ENCODE measurements around the gene NUP205.

The NUP205 gene

GRCh38 chr7:135525426-135525825 lies 32.3 kb upstream of the NUP205 start:
- TF ChIP-seq GATA2 (IDR thresholded peaks at IDR 0.05; ENCODE audit: low read depth, low read length) (no peak), GATA3 (IDR thresholded peaks at IDR 0.05; ENCODE audit: low read depth, low read length) (no peak)

- TF ChIP-seq GATA2 (IDR thresholded peaks at IDR 0.05; ENCODE audit: low read depth, low read length) (no peak), GATA3 (IDR thresholded peaks at IDR 0.05; ENCODE audit: low read depth, low read length) (no peak)
These were observed 30.7 kb upstream of the NUP205 start for GRCh38 chr7:135527025-135527424.

GRCh38 chr7:135536150-135536549 lies 21.6 kb upstream of the NUP205 start:
- TF ChIP-seq GATA3 (IDR thresholded peaks at IDR 0.05; ENCODE audit: low read depth, low read length): no peak
- no peak for TF ChIP-seq GATA2 (IDR thresholded peaks at IDR 0.05; ENCODE audit: low read depth, low read length)

- TF ChIP-seq GATA3 (IDR thresholded peaks at IDR 0.05; ENCODE audit: low read depth, low read length) (no peak), GATA2 (IDR thresholded peaks at IDR 0.05; ENCODE audit: low read depth, low read length) (no peak)
These were observed 20.3 kb upstream of the NUP205 start for GRCh38 chr7:135537453-135537852.

GRCh38 chr7:135537905-135538304 lies 19.8 kb upstream of the NUP205 start:
- TF ChIP-seq GATA3 (IDR thresholded peaks at IDR 0.05; ENCODE audit: low read depth, low read length) (no peak), GATA2 (IDR thresholded peaks at IDR 0.05; ENCODE audit: low read depth, low read length) (no peak)

- no peak for TF ChIP-seq GATA3 (IDR thresholded peaks at IDR 0.05; ENCODE audit: low read depth, low read length)
These were observed 19.3 kb upstream of the NUP205 start for GRCh38 chr7:135538376-135538775.

- no peak for TF ChIP-seq GATA2 (IDR thresholded peaks at IDR 0.05; ENCODE audit: low read depth, low read length)
- TF ChIP-seq GATA3 (IDR thresholded peaks at IDR 0.05; ENCODE audit: low read depth, low read length): no peak
These were observed 18.1 kb upstream of the NUP205 start for GRCh38 chr7:135539629-135540028.

GRCh38 chr7:135541029-135541428 lies 16.7 kb upstream of the NUP205 start:
- TF ChIP-seq GATA2 (IDR thresholded peaks at IDR 0.05; ENCODE audit: low read depth, low read length) (no peak), GATA3 (IDR thresholded peaks at IDR 0.05; ENCODE audit: low read depth, low read length) (no peak)

- TF ChIP-seq GATA2 (IDR thresholded peaks at IDR 0.05; ENCODE audit: low read depth, low read length): no peak
- TF ChIP-seq GATA3 (IDR thresholded peaks at IDR 0.05; ENCODE audit: low read depth, low read length): no peak
These were observed 7.5 kb upstream of the NUP205 start for GRCh38 chr7:135550196-135550595.

- TF ChIP-seq GATA3 (IDR thresholded peaks at IDR 0.05; ENCODE audit: low read depth, low read length): no peak
- no peak for TF ChIP-seq GATA2 (IDR thresholded peaks at IDR 0.05; ENCODE audit: low read depth, low read length)
These were observed 5.6 kb upstream of the NUP205 start for GRCh38 chr7:135552148-135552547.

- TF ChIP-seq GATA3 (IDR thresholded peaks at IDR 0.05; ENCODE audit: low read depth, low read length): no peak
- TF ChIP-seq GATA2 (IDR thresholded peaks at IDR 0.05; ENCODE audit: low read depth, low read length): no peak
These were observed 4.4 kb upstream of the NUP205 start for GRCh38 chr7:135553346-135553745.

- TF ChIP-seq GATA2 (IDR thresholded peaks at IDR 0.05; ENCODE audit: low read depth, low read length) (no peak), GATA3 (IDR thresholded peaks at IDR 0.05; ENCODE audit: low read depth, low read length) (no peak)
These were observed 635 bp downstream of the NUP205 start for GRCh38 chr7:135558337-135558767.

GRCh38 chr7:135558881-135559280 lies 1.2 kb downstream of the NUP205 start:
- TF ChIP-seq GATA2 (IDR thresholded peaks at IDR 0.05; ENCODE audit: low read depth, low read length): no peak
- TF ChIP-seq GATA3 (IDR thresholded peaks at IDR 0.05; ENCODE audit: low read depth, low read length): no peak

- no peak for TF ChIP-seq GATA2 (IDR thresholded peaks at IDR 0.05; ENCODE audit: low read depth, low read length)
- TF ChIP-seq GATA3 (IDR thresholded peaks at IDR 0.05; ENCODE audit: low read depth, low read length): no peak
These were observed 2.9 kb downstream of the NUP205 start for GRCh38 chr7:135560631-135561030.

GRCh38 chr7:135562720-135563119 lies 5.0 kb downstream of the NUP205 start:
- TF ChIP-seq GATA2 (IDR thresholded peaks at IDR 0.05; ENCODE audit: low read depth, low read length): no peak
- no peak for TF ChIP-seq GATA3 (IDR thresholded peaks at IDR 0.05; ENCODE audit: low read depth, low read length)

GRCh38 chr7:135571834-135572233 lies 14.1 kb downstream of the NUP205 start:
- TF ChIP-seq GATA2 (IDR thresholded peaks at IDR 0.05; ENCODE audit: low read depth, low read length): no peak
- no peak for TF ChIP-seq GATA3 (IDR thresholded peaks at IDR 0.05; ENCODE audit: low read depth, low read length)
